DOHH2 (cell line): ENCODE results near the gene NAPG.

Experiments used
- CTCF ChIP-seq: fragments of 200-600 bp; sonication (generic); IDR thresholded peaks from one replicate; pipeline ENCODE4 v1.5.1; 2014; ENCODE audit warnings: antibody characterized with exemption, mild to moderate bottlenecking, low read depth, low read length; ENCODE audit not compliant: poor library complexity, severe bottlenecking
- EZH2phosphoT487 ChIP-seq: fragments of 200-600 bp; sonication (generic); IDR thresholded peaks from 2 replicates; pipeline ENCODE4 v1.6.1; 2017; ENCODE audit warnings: borderline replicate concordance, mild to moderate bottlenecking, antibody characterized with exemption, low read length, moderate library complexity, mixed read lengths

GRCh38 chr18:10519999-10520935, 5.6 kb upstream of the NAPG start:
- peak; percentile 78 for TF ChIP-seq CTCF
- TF ChIP-seq EZH2phosphoT487: no peak
